ENCODE results near the gene GCSH. TPM values are rescaled to one million over a fixed set of nuclear protein-coding genes. Genes with fewer than 3 reads are reported as not detected.

GCSH gene
- total RNA-seq, 1 donor from 2014 or later = 5.0 TPM

DNA sequence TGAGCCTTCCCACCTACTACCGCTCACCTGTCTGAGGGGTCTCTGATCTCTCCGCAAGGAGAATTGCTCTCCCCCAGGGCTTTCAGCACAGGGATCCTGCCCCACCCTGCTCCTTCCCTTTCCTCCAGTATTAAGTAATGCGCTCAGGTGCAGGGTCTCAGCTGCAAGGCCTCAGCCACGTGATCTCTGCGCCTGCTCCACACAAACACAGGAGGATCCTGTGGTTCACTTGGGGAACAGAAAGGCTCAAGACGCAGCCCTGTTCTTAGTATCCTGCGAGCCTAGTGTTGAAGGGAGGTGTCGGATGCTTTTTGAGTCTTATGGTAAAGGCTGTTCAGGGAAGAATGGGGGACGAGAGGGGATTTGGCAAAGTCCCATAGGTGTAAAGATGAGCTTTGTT lies 41.6 kb upstream of the GCSH start:
- no peaks in the 10 kb centered on the region for H3K27me3 ChIP-seq

DNA sequence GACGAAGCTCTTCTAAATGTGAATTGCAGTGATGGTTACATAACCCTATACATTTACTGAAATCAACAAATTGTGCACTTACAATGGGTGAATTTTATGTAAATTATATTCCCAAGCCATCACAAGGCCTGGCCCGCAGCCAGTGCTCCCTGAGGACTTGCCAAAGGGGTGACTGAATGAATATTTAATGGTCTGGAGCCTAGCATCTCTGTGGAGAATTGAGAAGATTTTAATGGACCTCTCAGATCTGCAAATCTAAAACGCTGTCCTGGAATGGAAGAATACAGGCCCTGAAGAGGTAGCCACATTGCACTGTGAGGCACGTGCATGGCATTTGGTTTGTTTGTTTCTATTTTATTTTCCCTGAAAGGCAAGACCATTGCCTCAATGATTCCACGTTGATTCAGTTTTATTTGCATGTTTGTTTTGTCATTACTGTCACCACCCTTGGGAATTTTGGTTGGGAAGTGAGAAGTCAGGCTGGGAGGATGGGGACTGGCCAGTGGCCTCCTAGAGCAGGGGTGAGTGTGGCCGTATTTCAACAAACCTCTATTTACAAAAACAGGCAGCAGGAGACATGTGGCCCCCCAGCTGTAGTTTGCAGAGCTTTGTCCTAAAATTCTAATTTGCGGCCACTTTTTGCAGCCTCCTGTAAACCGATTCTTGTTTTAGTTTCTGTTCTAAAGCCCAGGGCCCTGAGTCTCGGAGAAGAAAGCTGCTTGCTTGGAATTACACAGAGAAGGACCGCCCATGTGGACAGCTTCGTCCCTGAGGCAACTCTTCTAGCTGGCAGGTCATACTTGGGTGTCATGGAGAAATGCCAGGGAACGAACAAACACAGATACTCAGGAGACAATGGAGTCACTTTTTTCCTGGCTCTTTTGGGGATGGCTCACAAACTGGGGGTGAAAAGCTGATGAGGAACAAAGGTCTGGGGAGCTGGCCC lies 40.5 kb upstream of the GCSH start:
- no peaks in the 10 kb centered on the region for H3K9me3 ChIP-seq
- H3K27ac ChIP-seq = no peak overlapping the region
- intact Hi-C loops (cut with DNase I) = no loop called here
- no peaks in the 10 kb centered on the region for H3K4me1 ChIP-seq
- TF ChIP-seq, protein P1, sequence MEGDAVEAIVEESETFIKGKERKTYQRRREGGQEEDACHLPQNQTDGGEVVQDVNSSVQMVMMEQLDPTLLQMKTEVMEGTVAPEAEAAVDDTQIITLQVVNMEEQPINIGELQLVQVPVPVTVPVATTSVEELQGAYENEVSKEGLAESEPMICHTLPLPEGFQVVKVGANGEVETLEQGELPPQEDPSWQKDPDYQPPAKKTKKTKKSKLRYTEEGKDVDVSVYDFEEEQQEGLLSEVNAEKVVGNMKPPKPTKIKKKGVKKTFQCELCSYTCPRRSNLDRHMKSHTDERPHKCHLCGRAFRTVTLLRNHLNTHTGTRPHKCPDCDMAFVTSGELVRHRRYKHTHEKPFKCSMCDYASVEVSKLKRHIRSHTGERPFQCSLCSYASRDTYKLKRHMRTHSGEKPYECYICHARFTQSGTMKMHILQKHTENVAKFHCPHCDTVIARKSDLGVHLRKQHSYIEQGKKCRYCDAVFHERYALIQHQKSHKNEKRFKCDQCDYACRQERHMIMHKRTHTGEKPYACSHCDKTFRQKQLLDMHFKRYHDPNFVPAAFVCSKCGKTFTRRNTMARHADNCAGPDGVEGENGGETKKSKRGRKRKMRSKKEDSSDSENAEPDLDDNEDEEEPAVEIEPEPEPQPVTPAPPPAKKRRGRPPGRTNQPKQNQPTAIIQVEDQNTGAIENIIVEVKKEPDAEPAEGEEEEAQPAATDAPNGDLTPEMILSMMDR (IDR thresholded peaks at IDR 0.05) = no peak
- H3K4me3 ChIP-seq = no peak overlapping the region
- no peak for DNase-seq (ENCODE audit: low spot score in 2 of 2)
- no peaks in the 10 kb centered on the region for H3K27me3 ChIP-seq
- H3K36me3 ChIP-seq = no peaks in the 10 kb centered on the region

More for the DNA sequence above, 41.6 kb upstream of the GCSH start:
- Histone ChIP-seq H3K36me3 (no peaks in the 10 kb centered on the region), H3K9me3 (no peaks in the 10 kb centered on the region), H3K4me3 (no peak overlapping the region), H3K4me1 (no peaks in the 10 kb centered on the region), H3K27ac (no peak overlapping the region)
- TF ChIP-seq, protein P1 (IDR thresholded peaks at IDR 0.05) = no peak
- intact Hi-C loops (cut with DNase I) = no loop called here
- DNase-seq (ENCODE audit: low spot score in 2 of 2) = no peak

DNA sequence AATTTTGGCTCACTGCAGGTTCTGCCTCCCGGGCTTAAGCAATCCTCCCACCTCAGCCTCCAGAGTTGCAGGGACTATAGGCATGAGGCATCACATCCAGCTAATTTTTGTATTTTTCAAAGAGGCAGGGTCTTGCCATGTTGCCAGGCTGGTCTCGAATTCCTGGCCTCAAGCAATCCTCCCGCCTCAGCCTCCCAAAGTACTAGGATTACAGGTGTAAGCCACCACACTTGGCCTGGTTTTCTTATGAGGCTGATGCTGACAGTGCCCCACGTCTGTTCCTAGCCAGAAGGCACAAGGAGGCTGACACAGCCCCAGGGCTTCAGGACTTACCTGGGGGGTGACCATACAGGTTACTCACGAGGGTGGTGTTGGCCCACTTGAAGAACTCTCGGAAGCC lies 33.9 kb upstream of the GCSH start:
- Histone ChIP-seq H3K27ac (no peak overlapping the region), H3K4me3 (no peak overlapping the region), H3K9me3 (no peaks in the 10 kb centered on the region), H3K4me1 (no peaks in the 10 kb centered on the region), H3K27me3 (no peaks in the 10 kb centered on the region), H3K36me3 (no peaks in the 10 kb centered on the region)
- TF ChIP-seq, protein P1 (IDR thresholded peaks at IDR 0.05) = no peak
- no peak for DNase-seq (ENCODE audit: low spot score in 2 of 2)
- intact Hi-C loops (cut with DNase I) = no loop called here

DNA sequence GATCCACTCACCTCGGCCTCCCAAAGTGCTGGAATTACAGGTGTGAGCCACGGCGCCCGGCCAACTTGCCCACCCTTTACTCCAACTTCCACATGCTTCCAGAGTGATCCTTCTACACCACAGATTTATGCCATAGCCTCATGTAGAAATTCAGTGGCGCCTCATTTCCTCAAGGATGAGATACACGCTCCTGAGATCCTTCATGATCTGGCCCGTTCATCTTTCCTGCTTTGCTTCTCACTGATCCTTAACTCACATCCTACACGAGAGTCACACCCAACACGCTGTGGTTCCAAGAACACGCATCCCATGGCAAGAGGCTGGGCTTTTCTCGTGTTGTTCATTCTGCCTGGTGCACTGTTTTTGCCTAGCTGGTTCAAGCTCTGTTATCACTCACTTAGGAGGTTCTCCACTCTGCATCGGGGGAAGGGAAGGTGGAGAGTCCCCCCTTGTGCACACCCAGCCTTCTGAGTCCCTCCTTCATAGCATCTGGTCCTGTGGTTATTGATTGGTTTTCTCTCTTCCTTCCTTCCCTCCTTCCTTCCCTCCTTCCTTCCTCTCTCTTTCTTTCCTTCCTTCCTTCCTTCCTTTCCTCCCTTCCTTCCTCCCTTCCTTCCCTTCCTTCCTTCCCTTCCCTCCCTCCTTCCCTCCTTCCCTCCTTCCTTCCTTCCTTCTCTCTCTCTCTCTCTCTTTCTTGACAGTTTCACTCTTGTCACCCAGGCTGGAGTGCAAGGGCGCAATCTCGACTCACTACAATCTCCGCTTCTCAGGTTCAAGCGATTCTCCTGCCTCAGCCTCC lies 32.7 kb upstream of the GCSH start:
- H3K4me3 ChIP-seq = no peak overlapping the region
- TF ChIP-seq, protein P1 (IDR thresholded peaks at IDR 0.05) = no peak
- DNase-seq (ENCODE audit: low spot score in 2 of 2) = no peak
- no peaks in the 10 kb centered on the region for H3K36me3 ChIP-seq
- H3K27me3 ChIP-seq = no peaks in the 10 kb centered on the region
- H3K9me3 ChIP-seq = no peaks in the 10 kb centered on the region
- no peak overlapping the region for H3K27ac ChIP-seq
- intact Hi-C loops (cut with DNase I) = no loop called here
- no peaks in the 10 kb centered on the region for H3K4me1 ChIP-seq

DNA sequence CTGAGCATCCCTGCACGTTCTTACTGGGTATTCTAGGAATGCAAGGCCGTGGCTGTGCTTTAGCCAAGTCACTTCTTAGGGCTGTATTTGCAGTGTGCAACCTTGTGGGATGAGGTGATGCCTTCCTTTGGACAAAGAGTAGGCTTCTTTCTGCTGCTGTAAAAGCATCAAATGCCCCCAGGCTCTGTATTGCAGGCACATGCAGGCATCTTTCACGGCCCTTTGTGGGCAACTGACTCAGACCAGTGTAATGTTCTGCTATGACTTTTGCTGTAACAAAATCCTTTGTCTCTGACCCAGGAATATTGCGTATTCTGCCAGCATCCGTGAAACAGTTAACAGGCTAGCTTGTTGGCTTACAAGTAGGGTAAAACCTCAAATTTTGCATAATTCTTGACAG lies 30.9 kb upstream of the GCSH start:
- Histone ChIP-seq H3K36me3 (no peaks in the 10 kb centered on the region), H3K27ac (no peak overlapping the region), H3K4me3 (no peak overlapping the region), H3K27me3 (no peaks in the 10 kb centered on the region), H3K9me3 (no peaks in the 10 kb centered on the region), H3K4me1 (no peaks in the 10 kb centered on the region)
- TF ChIP-seq, protein P1 (IDR thresholded peaks at IDR 0.05) = no peak
- intact Hi-C loops (cut with DNase I) = no loop called here
- no peak for DNase-seq (ENCODE audit: low spot score in 2 of 2)
